Suprapubic skin (tissue), 4 donors: ENCODE measurements around the gene GLRX3. TPM values are rescaled to one million over a fixed set of nuclear protein-coding genes. Genes with fewer than 3 reads are reported as not detected.
"Not testable (repeated sequence)": the region's sequence is repeated elsewhere in the genome, so short reads cannot be mapped to it uniquely, and the experiment has no call there.

Source experiments
- DNase-seq, 2 donors: peaks; one replicate each; pipeline ENCODE4 v3.0.0-alpha.2; 2019; ENCODE audit warnings: low spot score in 2 of 2
- H3K27ac ChIP-seq: fragments of 200-600 bp; sonication (generic); one replicate; pipeline ENCODE4 v1.5.1; 2019
- H3K27me3 ChIP-seq: fragments of 200-600 bp; sonication (generic); one replicate; pipeline ENCODE4 v1.5.1; 2019
- H3K36me3 ChIP-seq: fragments of 200-600 bp; sonication (generic); one replicate; pipeline ENCODE4 v1.5.1; 2019
- H3K4me1 ChIP-seq: fragments of 200-600 bp; sonication (generic); one replicate; pipeline ENCODE4 v1.5.1; 2019
- H3K4me3 ChIP-seq: fragments of 200-600 bp; sonication (generic); one replicate; pipeline ENCODE4 v1.5.1; 2019; ENCODE audit warnings: mild to moderate bottlenecking
- H3K9me3 ChIP-seq: fragments of 200-600 bp; sonication (generic); one replicate; pipeline ENCODE4 v1.5.1; 2019
- CTCF ChIP-seq, 2 donors: fragments of 200-600 bp in 1 of 2; fragments of 450-650 bp in 1 of 2; sonication (generic) in 1 of 2; IDR thresholded peaks; one replicate each; pipeline ENCODE4 v1.5.1; 2016 to 2019; ENCODE audit warnings: antibody characterized with exemption in 2 of 2, mild to moderate bottlenecking in 1 of 2, moderate library complexity in 1 of 2
- EP300 ChIP-seq: sonication (generic); formaldehyde crosslinking; IDR thresholded peaks from one replicate; pipeline ENCODE4 v1.6.1; 2017; ENCODE audit warnings: antibody characterized with exemption
- POLR2A ChIP-seq, 2 donors: fragments of 450-650 bp; IDR thresholded peaks; one replicate each; pipeline ENCODE4 v1.6.1; 2017; ENCODE audit warnings: antibody characterized with exemption in 2 of 2, mild to moderate bottlenecking in 2 of 2, moderate library complexity in 2 of 2
- POLR2AphosphoS5 ChIP-seq, 3 donors: sonication (generic); formaldehyde crosslinking; IDR thresholded peaks; one replicate each; pipeline ENCODE4 v1.6.1; 2017; ENCODE audit warnings: antibody characterized with exemption in 3 of 3
- WGBS: methylation state at CpG from one replicate; pipeline ENCODE4 v1.1.5; 2018; 5-methylcytosine and 5-hydroxymethylcytosine counted together
- total RNA-seq, 4 donors: library from RNA; depleted of rRNA; stranded (reverse); fragments of >200 nt; gene quantifications; one replicate each; pipeline ENCODE4 v1.1.0, GENCODE V29; 2016

GLRX3 gene
- total RNA-seq, result 100 to 1,000 TPM in 1 of 4 donors, 10 to 100 TPM in 3; 35.7 to 115 (median 44.7) TPM

- WGBS, result 2% methylated on average over 12 of the region's 96 CpGs
- peak within 1 kb of the TSS; percentile 96 for H3K4me3 ChIP-seq
- H3K27ac ChIP-seq, result peak within 1 kb of the TSS; percentile 92
- H3K36me3 ChIP-seq, result no peaks in the 10 kb centered on the region
- TF ChIP-seq POLR2AphosphoS5 (IDR thresholded peaks at IDR 0.05), result peak in 2 of 3 donors; percentile 49 to 76
- no peak for TF ChIP-seq EP300
- no peak for TF ChIP-seq CTCF (IDR thresholded peaks at IDR 0.05)
- TF ChIP-seq POLR2A (IDR thresholded peaks at IDR 0.05), result peak in 1 of 2 donors; percentile 53
- peaks cover 46% of the 10 kb centered on the region for H3K4me1 ChIP-seq
- DNase-seq, result peak; percentile 93
- no peaks in the 10 kb centered on the region for H3K9me3 ChIP-seq
- no peaks in the 10 kb centered on the region for H3K27me3 ChIP-seq
Measured at GRCh38 chr10:130136226-130137089, at the start of gene GLRX3. GLRX3 (plus strand) TSS chr10:130136391; CDS start chr10:130136421, 30 bp downstream.

GRCh38 chr10:130090565-130090964, 45.6 kb upstream of the GLRX3 start:
- not testable (repeated sequence) for H3K36me3 ChIP-seq, H3K27me3 ChIP-seq, H3K4me3 ChIP-seq, H3K9me3 ChIP-seq, DNase-seq, H3K4me1 ChIP-seq, H3K27ac ChIP-seq
- WGBS, result no CpG with 5 or more reads among the region's 5 CpGs

GRCh38 chr10:130099344-130099743, 36.8 kb upstream of the GLRX3 start:
- Histone ChIP-seq H3K4me1 (no peaks in the 10 kb centered on the region), H3K27me3 (no peaks in the 10 kb centered on the region), H3K4me3 (no peak overlapping the region), H3K36me3 (no peaks in the 10 kb centered on the region), H3K27ac (no peak overlapping the region), H3K9me3 (no peaks in the 10 kb centered on the region)
- no peak for DNase-seq
- WGBS, result 96% methylated on average over 6 of the region's 6 CpGs
- no peak for TF ChIP-seq CTCF (IDR thresholded peaks at IDR 0.05)
- no peak for TF ChIP-seq POLR2A (IDR thresholded peaks at IDR 0.05)
- TF ChIP-seq EP300, result no peak
- TF ChIP-seq POLR2AphosphoS5 (IDR thresholded peaks at IDR 0.05), result no peak

GRCh38 chr10:130105724-130106123, 30.5 kb upstream of the GLRX3 start:
- H3K27ac ChIP-seq, result no peak overlapping the region
- no peaks in the 10 kb centered on the region for H3K27me3 ChIP-seq
- no peak for DNase-seq
- H3K4me3 ChIP-seq, result no peak overlapping the region
- H3K9me3 ChIP-seq, result no peaks in the 10 kb centered on the region
- peaks cover 8% of the 10 kb centered on the region for H3K36me3 ChIP-seq
- H3K4me1 ChIP-seq, result peaks cover 14% of the 10 kb centered on the region
- TF ChIP-seq POLR2AphosphoS5 (IDR thresholded peaks at IDR 0.05) (no peak), POLR2A (IDR thresholded peaks at IDR 0.05) (no peak), EP300 (no peak), CTCF (IDR thresholded peaks at IDR 0.05) (no peak)
- WGBS, result 92% methylated on average over 20 of the region's 24 CpGs

GRCh38 chr10:130108146-130108545, 28.0 kb upstream of the GLRX3 start:
- 69% methylated on average over 8 of the region's 8 CpGs for WGBS
- not testable (repeated sequence) for H3K36me3 ChIP-seq, H3K27me3 ChIP-seq, H3K27ac ChIP-seq, H3K4me3 ChIP-seq, H3K9me3 ChIP-seq, DNase-seq
- H3K4me1 ChIP-seq, result peaks cover 28% of the 10 kb centered on the region

GRCh38 chr10:130108934-130109604, 27.1 kb upstream of the GLRX3 start:
- H3K27me3 ChIP-seq, result no peaks in the 10 kb centered on the region

More at GRCh38 chr10:130108934-130109604, 27.1 kb upstream of the GLRX3 start:
- Histone ChIP-seq H3K4me1 (peaks cover 28% of the 10 kb centered on the region), H3K27ac (no peak overlapping the region), H3K36me3 (peaks cover 8% of the 10 kb centered on the region), H3K9me3 (no peaks in the 10 kb centered on the region), H3K4me3 (peak overlapping the region; percentile 89)
- DNase-seq, result peak in 1 of 2 donors; percentile 58
- 53% methylated on average over 6 of the region's 6 CpGs for WGBS
- TF ChIP-seq CTCF (IDR thresholded peaks at IDR 0.05) (no peak), POLR2AphosphoS5 (IDR thresholded peaks at IDR 0.05) (no peak), EP300 (no peak), POLR2A (IDR thresholded peaks at IDR 0.05) (no peak)
